Psoas muscle (tissue), 8 donors: ENCODE data around the gene SORT1. TPM values are rescaled to one million over a fixed set of nuclear protein-coding genes. Genes with fewer than 3 reads are reported as not detected.

Experiments
- ATAC-seq, 4 donors: fragments of 200-7000 bp; cut with Tn5 transposase; one replicate each; pipeline ENCODE4 v1.9.1; 2020; ENCODE audit warnings: moderate library complexity in 3 of 4, mild to moderate bottlenecking in 2 of 4
- DNase-seq, 2 donors: peaks; one replicate each; pipeline ENCODE4 v3.0.0-alpha.2; 2020
- H3K27ac ChIP-seq: fragments of 200-600 bp; one replicate; pipeline ENCODE4 v1.8.0; 2022
- H3K27me3 ChIP-seq, 3 donors: fragments of 200-600 bp in 1 of 3; one replicate each; pipeline versions ENCODE4 v1.6.1 to v1.8.0; 2013 to 2022; ENCODE audit warnings: low read length in 2 of 3, mild to moderate bottlenecking in 2 of 3, moderate library complexity in 1 of 3; ENCODE audit not compliant: insufficient read depth in 3 of 3
- H3K36me3 ChIP-seq, 2 donors: fragments of 200-600 bp in 1 of 2; one replicate each; pipeline versions ENCODE4 v1.6.1 to v1.8.0; 2013 to 2022; ENCODE audit warnings: low read depth in 1 of 2, mild to moderate bottlenecking in 1 of 2, moderate library complexity in 1 of 2; ENCODE audit not compliant: insufficient read depth in 1 of 2
- H3K4me1 ChIP-seq: fragments of 200-600 bp; one replicate; pipeline ENCODE4 v1.8.0; 2022
- H3K4me3 ChIP-seq: fragments of 200-600 bp; one replicate; pipeline ENCODE4 v1.8.0; 2022; ENCODE audit warnings: mild to moderate bottlenecking
- H3K9me3 ChIP-seq: fragments of 200-600 bp; one replicate; pipeline ENCODE4 v1.8.0; 2022
- WGBS, 3 donors: extraction: QIAGEN DNeasy Blood & Tissue Kit; methylation state at CpG; one replicate each; pipeline versions ENCODE4 v1.1.6 to v1.1.7; 2013; 5-methylcytosine and 5-hydroxymethylcytosine counted together
- intact Hi-C, 2 donors: fragments of 100-400 bp; cut with DNase I; formaldehyde crosslinking; loops; one replicate each; pipeline versions ENCODE4 v1.11.0 to v1.14.2; 2022
- polyA plus RNA-seq, 3 donors: library from polyadenylated mRNA; stranded (reverse); fragments of 200-250 nt; gene quantifications; one replicate each; pipeline ENCODE4 v1.2.3, GENCODE V29; 2013
- total RNA-seq, 4 donors: library from RNA; stranded (reverse); fragmentation: NEBNext Ultra II Directional in 2 of 4; extraction: Animal tissue kit (Norgen Biotek cat#: 25700) in 2 of 4; gene quantifications; one replicate each; pipeline versions ENCODE4 v1.2.1 to v1.2.4, GENCODE V29; 2021 to 2023
- TF ChIP-seq, protein P1 (sequence below): fragments of 200-600 bp; IDR thresholded peaks from one replicate; pipeline ENCODE4 v1.8.0; 2022; ENCODE audit warnings: antibody characterized with exemption
- donor health status: healthy with polysubstance abuse.
- donor health status: DM: no; HTN: no; CAD: no; lungs with moderate emphysema.
- donor health status: Bipolar disorder and iron deficiency.
- donor health status: healthy.
- donor health status: DM: yes; HTN: yes; CAD: no.
- donor health status: DM: no; HTN: no; CAD: no.
- donor health status: DM: no; HTN: no; CAD: no.
- donor health status: DM: yes; HTN: yes; CAD: no.

The SORT1 gene
- total and polyA plus RNA-seq, 7 donors = 15.8 to 363 (median 131) TPM

DNA sequence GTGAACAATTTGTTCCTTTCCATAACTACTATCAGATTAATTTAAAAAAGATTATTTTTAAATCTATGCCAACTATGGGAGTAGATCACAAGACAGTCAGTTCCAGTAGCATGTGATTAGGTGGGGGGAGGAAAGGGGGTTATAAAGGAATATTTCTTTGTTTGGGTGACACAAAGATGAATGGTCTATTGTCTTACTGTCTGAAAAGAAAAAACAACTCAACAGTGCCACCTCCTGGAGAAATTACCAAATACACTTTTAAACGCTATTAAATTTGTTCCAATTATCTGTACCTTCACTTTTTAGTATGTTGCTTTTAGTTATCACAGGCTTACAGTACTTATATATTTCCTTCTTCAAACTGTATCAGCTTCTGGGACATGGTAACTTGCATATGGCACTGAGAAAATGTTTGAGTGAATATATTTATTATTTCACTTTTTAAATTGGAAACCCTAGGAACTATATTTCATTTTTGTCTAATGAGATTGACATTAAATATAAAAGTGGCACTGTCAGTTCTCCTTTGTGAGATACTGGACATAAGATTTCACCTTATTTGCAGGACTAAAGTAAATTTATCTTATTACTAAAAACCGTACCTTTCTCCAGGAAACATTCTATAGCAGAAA is 1.7 kb upstream of the SORT1 start:
- Histone ChIP-seq H3K9me3 (no peaks in the 10 kb centered on the region), H3K4me1 (peaks cover 41% of the 10 kb centered on the region), H3K27ac (no peak overlapping the region), H3K27me3 (no peaks in the 10 kb centered on the region), H3K36me3 (peaks cover 0 to 41% of the 10 kb centered on the region in 2 donors), H3K4me3 (no peak overlapping the region)
- peak in 1 of 4 donors; percentile 22 for ATAC-seq
- TF ChIP-seq, protein P1, sequence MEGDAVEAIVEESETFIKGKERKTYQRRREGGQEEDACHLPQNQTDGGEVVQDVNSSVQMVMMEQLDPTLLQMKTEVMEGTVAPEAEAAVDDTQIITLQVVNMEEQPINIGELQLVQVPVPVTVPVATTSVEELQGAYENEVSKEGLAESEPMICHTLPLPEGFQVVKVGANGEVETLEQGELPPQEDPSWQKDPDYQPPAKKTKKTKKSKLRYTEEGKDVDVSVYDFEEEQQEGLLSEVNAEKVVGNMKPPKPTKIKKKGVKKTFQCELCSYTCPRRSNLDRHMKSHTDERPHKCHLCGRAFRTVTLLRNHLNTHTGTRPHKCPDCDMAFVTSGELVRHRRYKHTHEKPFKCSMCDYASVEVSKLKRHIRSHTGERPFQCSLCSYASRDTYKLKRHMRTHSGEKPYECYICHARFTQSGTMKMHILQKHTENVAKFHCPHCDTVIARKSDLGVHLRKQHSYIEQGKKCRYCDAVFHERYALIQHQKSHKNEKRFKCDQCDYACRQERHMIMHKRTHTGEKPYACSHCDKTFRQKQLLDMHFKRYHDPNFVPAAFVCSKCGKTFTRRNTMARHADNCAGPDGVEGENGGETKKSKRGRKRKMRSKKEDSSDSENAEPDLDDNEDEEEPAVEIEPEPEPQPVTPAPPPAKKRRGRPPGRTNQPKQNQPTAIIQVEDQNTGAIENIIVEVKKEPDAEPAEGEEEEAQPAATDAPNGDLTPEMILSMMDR = peak; percentile 71
- 40 to 45% (median 42%) methylated on average over 2 of the region's 2 CpGs for WGBS, 3 donors
- DNase-seq = no peak
- intact Hi-C loops = loop anchor here (2.0 to 5.0 kb wide), 5 partner anchors 37 to 297 kb away; no protein-coding TSS in a partner anchor

DNA sequence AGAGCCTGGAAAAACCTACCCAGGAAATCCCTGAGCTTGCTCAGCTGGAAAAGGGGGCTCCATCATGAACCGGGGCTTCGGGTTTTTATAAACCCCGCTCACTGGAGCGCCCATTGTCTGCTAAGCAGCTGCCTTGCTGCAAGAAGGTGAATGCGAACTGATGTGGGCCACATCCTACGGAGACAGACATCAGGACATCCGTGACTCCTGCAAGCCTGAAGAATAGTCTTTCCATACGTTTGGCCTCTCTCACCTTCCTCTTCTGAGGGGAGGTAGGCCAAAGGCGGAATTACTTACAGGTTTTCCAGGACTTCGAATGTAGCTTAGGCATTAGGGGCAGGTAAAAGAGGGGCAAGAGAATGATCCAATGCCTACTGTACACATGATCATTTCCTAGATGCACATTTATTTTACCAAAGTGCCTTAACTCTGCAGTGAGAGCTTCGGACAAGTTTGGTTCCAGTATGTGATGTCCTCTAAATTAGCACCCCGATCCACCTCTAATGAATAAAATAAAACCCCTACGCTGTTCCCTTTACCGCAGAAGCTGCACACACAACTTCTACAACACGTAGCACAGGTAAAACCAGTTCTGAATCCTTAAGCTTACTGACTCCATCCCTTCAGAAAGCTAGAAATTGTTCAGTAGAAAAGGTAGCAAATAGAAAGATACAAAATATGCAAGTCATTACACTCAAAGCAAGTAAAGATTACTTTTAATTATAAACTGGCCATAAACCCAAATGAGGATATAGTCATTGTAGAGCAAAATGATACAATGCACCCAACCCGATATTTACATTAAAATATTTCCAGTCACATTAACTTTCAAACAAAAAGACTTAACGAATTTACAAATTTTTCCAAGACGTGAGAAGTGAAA is 866 bp upstream of the SORT1 start:
- peaks cover 50% of the 10 kb centered on the region for H3K4me1 ChIP-seq
- TF ChIP-seq, protein P1 = no peak
- DNase-seq (no peak), ATAC-seq (no peak)
- 47 to 53% (median 48%) methylated on average over 18 of the region's 18 CpGs for WGBS, 3 donors
- H3K27me3 ChIP-seq = no peaks in the 10 kb centered on the region
- H3K36me3 ChIP-seq = peaks cover 0 to 33% of the 10 kb centered on the region in 2 donors
- peak overlapping the region; percentile 97 for H3K27ac ChIP-seq
- no peaks in the 10 kb centered on the region for H3K9me3 ChIP-seq
- H3K4me3 ChIP-seq = peak overlapping the region; percentile 72
- intact Hi-C loops = loop anchor here (1.0 to 5.0 kb wide), 6 partner anchors 36 to 296 kb away; no protein-coding TSS in a partner anchor

DNA sequence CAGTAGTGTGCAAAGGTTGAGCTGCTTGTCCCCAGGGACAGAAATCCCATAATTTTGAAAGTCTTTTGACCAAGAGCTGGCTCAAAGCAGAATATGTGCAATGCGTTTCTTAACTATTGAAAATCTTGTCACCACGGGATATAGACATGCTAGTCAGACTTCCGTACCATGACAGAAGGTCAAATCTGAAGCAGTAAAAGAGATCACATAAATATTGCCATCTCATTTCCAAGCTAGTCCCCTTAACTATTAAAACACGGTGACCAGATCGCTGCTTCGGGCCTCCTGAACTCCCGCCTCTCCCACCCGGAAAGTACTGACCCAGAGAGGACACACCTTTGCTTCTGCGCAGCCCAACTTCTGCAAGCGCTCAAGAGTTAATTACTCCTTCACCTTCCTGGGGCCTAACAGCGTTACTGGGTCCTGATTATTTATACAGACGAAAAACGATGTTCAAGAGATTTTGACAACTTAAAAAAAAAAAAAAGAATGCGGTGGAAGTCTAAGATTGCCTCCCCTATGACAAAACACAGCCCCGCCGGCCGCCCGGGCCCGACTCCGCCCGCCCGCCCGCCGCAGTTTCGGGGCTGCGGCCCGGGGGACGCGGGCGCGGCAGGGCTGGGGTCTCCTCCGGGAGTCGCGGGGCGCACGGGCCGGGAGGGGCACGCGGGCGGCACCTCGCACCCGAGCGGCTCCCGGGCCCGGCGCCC is 692 bp downstream of the SORT1 start:
- peaks cover 0 to 19% of the 10 kb centered on the region in 2 donors for H3K36me3 ChIP-seq
- 1 to 3% (median 2%) methylated on average over 31 to 46 of the region's 46 CpGs for WGBS, 3 donors
- TF ChIP-seq, protein P1 = no peak
- intact Hi-C loops = loop anchor here (5.0 kb wide), 4 partner anchors 35 to 295 kb away; no protein-coding TSS in a partner anchor
- ATAC-seq (peak in 1 of 4 donors; percentile 5), DNase-seq (no peak)
- H3K9me3 ChIP-seq = no peaks in the 10 kb centered on the region
- H3K27me3 ChIP-seq = no peaks in the 10 kb centered on the region
- peak overlapping the region; percentile 72 for H3K4me3 ChIP-seq
- peaks cover 46% of the 10 kb centered on the region for H3K4me1 ChIP-seq
- peak overlapping the region; percentile 97 for H3K27ac ChIP-seq

DNA sequence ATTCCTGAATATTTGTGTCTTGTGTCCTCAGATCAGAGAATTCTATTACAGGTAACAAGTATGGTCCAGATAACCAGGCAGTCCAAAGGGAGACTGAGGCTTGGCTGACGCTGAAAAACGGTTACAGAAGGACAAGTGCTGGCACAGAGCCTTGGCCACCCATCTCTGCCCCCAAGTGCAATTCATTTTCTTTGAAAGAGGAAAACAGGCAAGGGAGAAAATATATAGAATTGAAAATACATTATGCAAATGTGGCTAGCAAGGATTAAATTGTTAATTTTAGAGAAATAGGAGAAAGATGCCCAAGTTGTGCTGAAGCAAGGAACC is 1.2 kb downstream of the SORT1 start:
- intact Hi-C loops = loop anchor here (5.0 kb wide), 4 partner anchors 34 to 294 kb away; no protein-coding TSS in a partner anchor
- Histone ChIP-seq H3K27ac (peak overlapping the region; percentile 97), H3K4me3 (peak overlapping the region; percentile 72), H3K9me3 (no peaks in the 10 kb centered on the region), H3K27me3 (no peaks in the 10 kb centered on the region), H3K4me1 (peaks cover 46% of the 10 kb centered on the region), H3K36me3 (peaks cover 0 to 15% of the 10 kb centered on the region in 2 donors)
- ATAC-seq (no peak), DNase-seq (no peak)
- TF ChIP-seq, protein P1 = no peak
- WGBS, 3 donors = 15 to 32% (median 16%) methylated on average over 2 of the region's 2 CpGs
